GM12892 (cell line): Measurements from ENCODE around the gene TP73.

Experiments
- POLR2A ChIP-seq: IDR thresholded peaks from 2 replicates; pipeline ENCODE4 v1.6.1; 2011; ENCODE audit warnings: low read depth, low read length, control low read depth
- POLR2AphosphoS5 ChIP-seq: IDR thresholded peaks from 2 replicates; pipeline ENCODE4 v1.6.1; 2011; ENCODE audit warnings: low read depth, low read length, control low read depth
- TAF1 ChIP-seq: IDR thresholded peaks from 2 replicates; pipeline ENCODE4 v1.6.1; 2011; ENCODE audit warnings: low read depth, mild to moderate bottlenecking, control low read depth, low read length, borderline replicate concordance

DNA sequence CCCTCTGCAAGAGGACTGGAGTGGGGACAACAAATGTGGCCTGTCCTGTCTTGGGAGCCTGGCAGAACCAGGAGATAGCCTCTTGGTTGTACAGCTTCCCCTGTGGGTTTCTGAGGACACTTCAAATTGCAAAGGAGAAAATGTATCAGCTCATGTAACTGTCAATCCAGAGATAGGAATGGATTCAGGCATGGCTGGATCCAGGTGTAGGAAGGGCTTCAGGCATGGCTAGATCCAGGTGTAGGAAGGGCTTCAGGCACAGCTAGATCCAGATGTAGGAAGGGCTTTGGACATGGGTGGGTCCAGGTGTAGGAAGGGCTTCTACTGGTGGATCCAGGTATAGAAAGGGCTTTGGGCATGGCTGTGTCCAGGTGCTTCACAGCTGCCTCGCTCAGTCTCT lies 30.9 kb downstream of the TP73 start:
- TF ChIP-seq POLR2AphosphoS5: no peak
- no peak for TF ChIP-seq POLR2A
- TF ChIP-seq TAF1: no peak
